Mammary epithelial cell (primary cell): ENCODE measurements around the gene MIR17HG.

Experiments
- EZH2 ChIP-seq: IDR thresholded peaks from 2 replicates; pipeline ENCODE4 v1.6.1; 2012; ENCODE audit warnings: low read length, inconsistent platforms, borderline replicate concordance
- TF ChIP-seq, protein P1 (sequence below), 2 donors: IDR thresholded peaks in 1 of 2; conservative IDR thresholded peaks in 1 of 2; 2 replicates each; pipeline ENCODE4 v1.5.1; 2011 to 2012; ENCODE audit warnings: inconsistent platforms in 2 of 2, low read length in 2 of 2, mild to moderate bottlenecking in 2 of 2, control low read depth in 1 of 2, low read depth in 1 of 2; ENCODE audit not compliant: insufficient read depth in 1 of 2; ENCODE audit errors: extremely low read depth in 1 of 2

DNA sequence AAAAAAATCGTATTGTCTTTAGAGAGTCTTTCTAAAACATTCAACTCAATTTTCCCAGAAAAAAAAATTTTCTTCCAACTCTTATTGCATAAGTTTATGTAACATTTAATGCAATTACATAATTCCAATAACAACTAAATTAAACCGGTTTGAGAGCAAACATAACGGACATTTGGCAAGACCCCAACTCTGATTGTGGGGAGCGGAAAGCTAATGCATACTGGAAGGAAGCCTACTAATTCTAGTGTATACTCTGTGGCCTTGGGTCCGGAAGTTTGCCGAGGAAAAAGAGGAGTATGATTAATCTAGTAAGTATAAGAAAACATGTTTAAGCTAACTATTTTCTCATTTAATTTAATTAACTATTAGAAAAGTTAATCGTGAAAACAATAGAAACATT, 21.3 kb upstream of the MIR17HG start:
- TF ChIP-seq, protein P1, sequence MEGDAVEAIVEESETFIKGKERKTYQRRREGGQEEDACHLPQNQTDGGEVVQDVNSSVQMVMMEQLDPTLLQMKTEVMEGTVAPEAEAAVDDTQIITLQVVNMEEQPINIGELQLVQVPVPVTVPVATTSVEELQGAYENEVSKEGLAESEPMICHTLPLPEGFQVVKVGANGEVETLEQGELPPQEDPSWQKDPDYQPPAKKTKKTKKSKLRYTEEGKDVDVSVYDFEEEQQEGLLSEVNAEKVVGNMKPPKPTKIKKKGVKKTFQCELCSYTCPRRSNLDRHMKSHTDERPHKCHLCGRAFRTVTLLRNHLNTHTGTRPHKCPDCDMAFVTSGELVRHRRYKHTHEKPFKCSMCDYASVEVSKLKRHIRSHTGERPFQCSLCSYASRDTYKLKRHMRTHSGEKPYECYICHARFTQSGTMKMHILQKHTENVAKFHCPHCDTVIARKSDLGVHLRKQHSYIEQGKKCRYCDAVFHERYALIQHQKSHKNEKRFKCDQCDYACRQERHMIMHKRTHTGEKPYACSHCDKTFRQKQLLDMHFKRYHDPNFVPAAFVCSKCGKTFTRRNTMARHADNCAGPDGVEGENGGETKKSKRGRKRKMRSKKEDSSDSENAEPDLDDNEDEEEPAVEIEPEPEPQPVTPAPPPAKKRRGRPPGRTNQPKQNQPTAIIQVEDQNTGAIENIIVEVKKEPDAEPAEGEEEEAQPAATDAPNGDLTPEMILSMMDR (conservative IDR thresholded peaks at IDR 0.05 in 1 of 2, IDR thresholded peaks at IDR 0.05 in 1 of 2; ENCODE audit: extremely low read depth in 1 of 2, insufficient read depth in 1 of 2, low read depth in 1 of 2, low read length in 2 of 2), result no peak
- TF ChIP-seq EZH2, result no peak
